Activated naive CD8-positive, alpha-beta T cell treated with anti-CD3 and anti-CD28 coated beads, Interleukin-2, amount 50 U/mL, for 24 hours (primary cell): ENCODE results near the gene NRXN2.

Experiments used
- ATAC-seq: fragments of 150-1000 bp; cut with Tn5 transposase; one replicate; pipeline ENCODE4 v1.10.0; 2021
- DNase-seq: peaks from one replicate; pipeline ENCODE4 v3.0.0; 2021
- H3K27ac Mint-ChIP-seq: one replicate; pipeline ENCODE4 v1.8.0; 2021; ENCODE audit warnings: mild to moderate bottlenecking, mixed read lengths
- H3K27me3 Mint-ChIP-seq: one replicate; pipeline ENCODE4 v1.8.0; 2021; ENCODE audit warnings: mixed read lengths
- H3K36me3 Mint-ChIP-seq: one replicate; pipeline ENCODE4 v1.8.0; 2021; ENCODE audit warnings: low read depth, mixed read lengths
- H3K4me1 Mint-ChIP-seq: one replicate; pipeline ENCODE4 v1.8.0; 2021; ENCODE audit warnings: mixed read lengths
- H3K4me3 Mint-ChIP-seq: one replicate; pipeline ENCODE4 v1.8.0; 2021; ENCODE audit warnings: mild to moderate bottlenecking, moderate library complexity, mixed read lengths
- H3K9me3 Mint-ChIP-seq: one replicate; pipeline ENCODE4 v1.8.0; 2021; ENCODE audit warnings: mixed read lengths

The NRXN2 gene

DNA sequence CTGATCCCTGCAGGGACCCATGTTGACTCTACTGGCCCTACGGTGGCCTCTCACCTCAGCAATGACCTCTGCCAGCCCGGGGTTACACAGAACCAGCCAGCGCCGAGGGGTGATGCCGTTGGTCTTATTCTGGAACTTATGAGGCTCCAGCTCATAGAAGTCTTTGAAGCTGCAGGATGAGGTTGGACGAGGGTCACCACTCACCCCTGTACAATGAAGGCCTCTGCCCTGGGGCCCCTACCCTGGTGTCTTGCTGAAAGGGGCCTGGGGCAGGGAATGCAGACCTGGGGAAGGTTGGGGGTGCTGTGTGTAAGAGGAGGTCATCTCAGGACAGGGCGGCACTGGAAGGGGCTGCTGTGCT, 30.0 kb upstream of the NRXN2 start:
- Mint-ChIP-seq H3K36me3 (no peaks in the 10 kb centered on the region), H3K27me3 (no peaks in the 10 kb centered on the region), H3K27ac (no peak overlapping the region), H3K9me3 (no peaks in the 10 kb centered on the region), H3K4me3 (no peak overlapping the region), H3K4me1 (no peaks in the 10 kb centered on the region)
- ATAC-seq = no peak
- no peak for DNase-seq

DNA sequence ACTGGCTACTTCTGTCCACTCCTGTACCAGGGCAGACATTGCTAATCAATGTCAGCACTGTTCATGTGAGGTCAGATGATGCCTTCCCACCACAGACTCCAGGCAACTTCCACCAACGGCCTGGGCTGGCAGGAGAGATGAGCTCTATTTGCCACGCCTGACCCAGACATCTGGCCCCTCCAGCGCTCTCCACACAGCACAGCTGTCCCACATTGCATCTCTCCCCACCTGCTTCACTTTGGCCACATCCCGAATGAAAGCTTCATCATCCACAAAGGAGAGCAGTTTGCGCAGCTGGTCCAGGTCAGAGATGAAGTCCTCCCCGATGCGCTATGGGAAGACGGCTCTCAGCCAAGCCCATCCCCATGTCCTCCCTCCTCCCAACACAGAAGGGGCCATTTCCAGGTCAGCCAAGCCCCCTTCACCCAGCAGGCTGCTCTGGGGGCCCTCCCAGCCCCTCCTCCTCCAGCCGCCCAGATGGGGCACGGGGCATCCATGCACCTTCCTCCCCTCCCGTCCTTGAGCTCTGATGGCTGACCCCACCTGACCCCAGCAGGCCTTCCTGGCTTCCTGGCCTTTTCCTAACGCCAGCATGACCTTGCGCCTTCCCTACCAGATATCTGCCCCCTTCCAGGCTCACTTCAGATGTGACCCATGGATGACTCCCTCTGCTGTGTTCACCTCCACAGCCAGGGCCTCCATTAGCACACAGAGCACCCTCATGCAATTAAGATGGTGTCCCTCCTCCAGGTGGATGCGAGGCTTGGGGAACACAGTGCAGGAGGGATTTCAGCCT, 29.4 kb upstream of the NRXN2 start:
- H3K4me3 Mint-ChIP-seq = no peak overlapping the region

DNA sequence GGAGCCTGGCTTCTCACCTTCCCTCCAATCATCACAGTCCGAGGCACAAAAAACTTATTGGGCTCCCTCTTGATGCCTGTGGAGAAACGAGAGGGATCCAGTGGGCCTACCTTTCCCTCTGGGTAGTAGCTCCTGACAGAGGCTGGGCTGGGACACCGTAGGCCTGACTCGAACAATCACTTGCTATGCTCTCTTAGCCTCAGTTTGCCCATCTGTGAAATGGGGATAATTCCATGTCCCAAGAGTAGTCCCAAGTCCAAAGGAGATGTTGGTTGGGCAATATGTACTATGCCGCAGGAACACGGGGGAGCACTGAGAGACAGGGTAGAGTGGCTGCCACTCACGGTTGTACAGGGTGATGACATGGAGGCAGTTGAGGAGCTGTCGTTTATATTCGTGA, 28.6 kb upstream of the NRXN2 start:
- DNase-seq (no peak), ATAC-seq (no peak)
- Mint-ChIP-seq H3K36me3 (no peaks in the 10 kb centered on the region), H3K9me3 (no peaks in the 10 kb centered on the region), H3K27me3 (no peaks in the 10 kb centered on the region), H3K4me3 (no peak overlapping the region), H3K4me1 (no peaks in the 10 kb centered on the region), H3K27ac (no peak overlapping the region)

More for the DNA sequence above, 29.4 kb upstream of the NRXN2 start:
- Mint-ChIP-seq H3K36me3 (no peaks in the 10 kb centered on the region), H3K9me3 (no peaks in the 10 kb centered on the region), H3K27me3 (no peaks in the 10 kb centered on the region), H3K4me1 (no peaks in the 10 kb centered on the region), H3K27ac (no peak overlapping the region)
- ATAC-seq (no peak), DNase-seq (no peak)

DNA sequence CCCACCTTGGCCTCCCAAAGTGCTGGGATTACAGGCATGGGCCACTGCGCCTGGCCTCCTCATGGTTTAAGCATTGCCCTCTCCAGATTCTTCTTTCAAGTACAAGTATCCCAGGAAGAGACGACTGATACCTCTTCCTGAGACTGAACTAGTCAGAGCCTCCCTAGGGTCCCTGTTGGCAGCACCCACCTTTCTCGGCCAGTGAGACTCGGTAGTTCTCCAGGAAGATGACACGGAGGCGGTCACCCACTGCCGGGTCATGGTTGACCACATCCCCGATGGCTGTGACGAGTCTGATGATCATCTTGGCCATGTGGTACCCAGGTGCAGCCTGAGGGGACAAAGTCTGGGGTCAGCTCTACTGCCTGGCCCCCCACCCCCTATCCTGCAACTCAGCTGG, 28.1 kb upstream of the NRXN2 start:
- Mint-ChIP-seq H3K4me1 (no peaks in the 10 kb centered on the region), H3K4me3 (no peak overlapping the region), H3K27me3 (no peaks in the 10 kb centered on the region), H3K9me3 (no peaks in the 10 kb centered on the region), H3K27ac (no peak overlapping the region), H3K36me3 (no peaks in the 10 kb centered on the region)
- DNase-seq = no peak
- ATAC-seq = no peak

DNA sequence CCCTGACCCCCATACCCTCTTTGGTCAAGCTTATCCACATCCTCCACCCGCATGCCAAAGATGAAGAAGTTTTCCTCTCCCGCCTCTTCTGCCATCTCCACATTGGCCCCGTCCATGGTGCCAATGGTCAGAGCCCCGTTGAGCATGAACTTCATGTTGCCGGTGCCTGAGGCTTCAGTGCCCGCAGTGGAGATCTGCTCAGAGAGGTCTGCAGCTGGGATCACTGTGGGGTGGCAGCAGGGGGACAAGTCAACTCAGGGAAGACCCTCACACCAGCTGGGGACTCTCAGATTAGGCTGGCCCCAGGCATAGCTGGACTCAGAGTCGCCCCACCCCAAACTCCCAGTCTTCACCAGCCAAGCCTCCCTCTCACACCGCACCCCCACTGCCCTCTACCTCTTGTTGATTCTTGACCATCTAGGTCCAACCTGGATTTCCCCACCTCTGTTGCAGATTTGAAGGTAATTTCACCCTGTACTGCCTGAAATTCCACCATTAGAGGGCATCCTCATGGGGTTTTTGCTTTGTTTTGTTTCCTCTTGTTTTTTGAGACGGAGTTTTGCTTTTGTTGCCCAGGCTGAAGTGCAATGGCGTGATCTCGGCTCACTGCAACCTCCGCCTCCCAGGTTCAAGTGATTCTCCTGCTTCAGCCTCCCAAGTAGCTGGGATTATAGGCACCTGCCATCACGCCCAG, 27.5 kb upstream of the NRXN2 start:
- no peaks in the 10 kb centered on the region for H3K36me3 Mint-ChIP-seq
- no peaks in the 10 kb centered on the region for H3K9me3 Mint-ChIP-seq
- no peak overlapping the region for H3K4me3 Mint-ChIP-seq
- peaks cover 3% of the 10 kb centered on the region for H3K4me1 Mint-ChIP-seq
- ATAC-seq = no peak
- DNase-seq = no peak
- H3K27ac Mint-ChIP-seq = no peak overlapping the region
- no peaks in the 10 kb centered on the region for H3K27me3 Mint-ChIP-seq

DNA sequence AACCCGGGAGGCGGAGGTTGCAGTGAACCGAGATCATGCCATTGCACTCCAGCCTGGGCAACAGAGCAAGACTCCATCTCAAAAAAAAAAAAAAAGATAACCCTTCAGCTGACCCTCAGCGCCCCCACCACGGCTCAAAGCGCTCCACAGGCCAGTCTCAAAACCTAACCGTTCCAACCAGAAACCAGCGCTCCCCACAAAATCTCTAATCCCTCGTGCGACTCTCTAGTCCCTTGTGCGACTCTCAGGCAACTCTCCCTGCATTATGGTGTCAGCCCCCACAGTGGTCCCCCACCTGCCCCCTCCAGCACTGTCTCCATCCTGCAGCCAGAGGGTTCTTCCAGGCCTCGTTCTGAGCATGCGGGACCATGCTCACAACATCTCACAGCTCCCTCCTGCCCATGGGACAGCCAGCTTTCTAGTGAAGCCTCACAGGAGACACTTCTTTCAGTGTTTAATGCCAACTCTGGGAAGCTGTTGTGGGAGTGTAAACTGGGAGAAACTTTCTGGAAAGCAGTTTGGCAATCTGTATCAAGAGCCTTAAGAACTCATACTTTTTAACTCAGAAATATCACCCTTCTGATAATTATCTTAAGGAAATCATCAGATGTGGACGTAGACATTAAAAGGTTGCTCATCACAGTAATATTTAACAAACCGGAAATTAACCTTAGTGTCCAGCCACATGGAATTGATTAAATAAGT, 25.1 kb upstream of the NRXN2 start:
- H3K4me1 Mint-ChIP-seq = peaks cover 15% of the 10 kb centered on the region
- DNase-seq (no peak), ATAC-seq (no peak)
- peaks cover 7% of the 10 kb centered on the region for H3K27me3 Mint-ChIP-seq
- no peak overlapping the region for H3K4me3 Mint-ChIP-seq
- no peak overlapping the region for H3K27ac Mint-ChIP-seq
- no peaks in the 10 kb centered on the region for H3K9me3 Mint-ChIP-seq
- no peaks in the 10 kb centered on the region for H3K36me3 Mint-ChIP-seq

DNA sequence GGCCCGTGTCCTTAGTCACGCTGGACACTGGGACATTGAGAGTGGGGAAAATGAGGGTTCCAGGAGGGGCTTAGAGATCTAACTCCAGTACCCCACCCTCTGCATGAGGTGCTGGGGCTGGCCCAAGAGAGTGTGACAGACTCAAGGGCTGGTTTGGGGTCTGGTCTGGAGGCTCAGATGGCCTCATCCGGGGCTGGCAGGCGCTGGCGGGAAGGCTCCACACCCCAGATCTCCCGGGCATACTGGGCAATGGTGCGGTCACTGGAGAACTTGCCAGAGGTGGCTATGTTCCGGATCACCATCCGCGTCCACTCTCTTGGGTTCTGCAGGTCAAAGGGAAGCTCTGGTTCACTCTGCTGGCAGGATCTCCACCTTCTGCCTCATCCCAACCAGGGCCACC, 23.5 kb upstream of the NRXN2 start:
- Mint-ChIP-seq H3K27ac (no peak overlapping the region), H3K4me3 (no peak overlapping the region)

DNA sequence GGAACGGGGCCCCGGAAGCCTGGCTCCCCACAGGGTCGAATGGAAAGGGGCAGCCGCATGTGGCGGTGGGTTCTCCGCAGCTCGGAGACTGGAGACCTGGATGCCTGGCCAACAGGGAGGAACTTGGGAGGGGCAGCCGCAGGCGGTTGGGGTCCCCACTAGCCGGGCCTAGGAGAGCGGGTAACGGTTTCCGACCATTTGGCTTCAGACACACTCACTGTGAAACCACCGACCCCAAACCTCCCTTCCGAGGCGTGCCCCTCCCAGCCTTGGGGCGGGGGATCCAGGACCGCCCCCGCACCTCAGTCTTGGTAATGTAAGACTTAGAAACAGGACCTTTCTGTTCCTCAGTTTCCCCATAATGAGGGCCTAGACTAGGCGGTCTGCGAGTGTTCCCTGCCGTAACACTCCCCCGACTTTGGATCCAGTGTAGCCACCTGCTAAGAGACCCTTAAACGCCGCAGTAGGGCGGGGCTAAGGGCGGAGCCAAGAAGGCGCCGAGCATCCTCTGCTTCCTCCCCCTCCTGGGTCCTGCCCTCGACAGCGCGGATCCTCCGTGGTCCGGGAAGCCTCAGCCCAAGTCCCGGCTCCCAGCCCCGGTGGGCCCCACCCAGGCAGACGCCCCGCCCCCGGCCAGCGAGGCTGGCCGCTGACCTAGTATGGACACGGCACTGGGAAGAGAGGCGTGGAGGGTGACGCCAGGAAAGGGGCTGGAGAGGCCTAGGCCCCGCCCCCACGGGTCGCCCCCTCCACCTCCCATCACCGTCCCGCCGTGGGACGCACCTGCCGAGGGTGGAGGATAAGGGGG, 22.7 kb upstream of the NRXN2 start:
- peak overlapping the region; percentile 76 for H3K4me3 Mint-ChIP-seq
- peak; percentile 71 for DNase-seq
- H3K4me1 Mint-ChIP-seq = peaks cover 25% of the 10 kb centered on the region
- peak overlapping the region; percentile 60 for H3K27ac Mint-ChIP-seq
- H3K9me3 Mint-ChIP-seq = no peaks in the 10 kb centered on the region
- no peaks in the 10 kb centered on the region for H3K36me3 Mint-ChIP-seq
- peak; percentile 38 for ATAC-seq
- H3K27me3 Mint-ChIP-seq = peaks cover 7% of the 10 kb centered on the region

More for the DNA sequence above, 23.5 kb upstream of the NRXN2 start:
- DNase-seq (no peak), ATAC-seq (no peak)
- no peaks in the 10 kb centered on the region for H3K36me3 Mint-ChIP-seq
- H3K4me1 Mint-ChIP-seq = peaks cover 22% of the 10 kb centered on the region
- H3K27me3 Mint-ChIP-seq = peaks cover 7% of the 10 kb centered on the region
- no peaks in the 10 kb centered on the region for H3K9me3 Mint-ChIP-seq

DNA sequence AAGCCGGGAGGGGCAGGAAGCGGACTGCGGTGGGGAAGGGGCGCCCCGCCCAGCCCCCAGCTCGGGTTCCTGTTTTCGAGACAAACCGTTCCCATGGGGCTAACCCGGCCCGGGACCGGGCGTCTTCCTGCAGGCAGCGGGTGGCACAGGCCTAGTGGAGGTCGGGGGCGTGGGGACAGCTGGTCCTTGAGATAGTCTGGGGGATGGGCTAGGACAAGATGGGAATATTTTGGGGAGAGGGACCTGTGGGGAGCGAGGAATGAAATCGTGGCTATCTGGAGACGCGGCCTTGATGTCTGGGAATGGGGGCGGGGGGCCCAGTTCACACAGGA, 22.2 kb upstream of the NRXN2 start:
- H3K36me3 Mint-ChIP-seq = no peaks in the 10 kb centered on the region
- H3K27me3 Mint-ChIP-seq = peaks cover 7% of the 10 kb centered on the region
- H3K4me1 Mint-ChIP-seq = peaks cover 25% of the 10 kb centered on the region
- peak overlapping the region; percentile 60 for H3K27ac Mint-ChIP-seq
- H3K9me3 Mint-ChIP-seq = no peaks in the 10 kb centered on the region
- DNase-seq (peak; percentile 69), ATAC-seq (peak; percentile 10)
- peak overlapping the region; percentile 76 for H3K4me3 Mint-ChIP-seq

DNA sequence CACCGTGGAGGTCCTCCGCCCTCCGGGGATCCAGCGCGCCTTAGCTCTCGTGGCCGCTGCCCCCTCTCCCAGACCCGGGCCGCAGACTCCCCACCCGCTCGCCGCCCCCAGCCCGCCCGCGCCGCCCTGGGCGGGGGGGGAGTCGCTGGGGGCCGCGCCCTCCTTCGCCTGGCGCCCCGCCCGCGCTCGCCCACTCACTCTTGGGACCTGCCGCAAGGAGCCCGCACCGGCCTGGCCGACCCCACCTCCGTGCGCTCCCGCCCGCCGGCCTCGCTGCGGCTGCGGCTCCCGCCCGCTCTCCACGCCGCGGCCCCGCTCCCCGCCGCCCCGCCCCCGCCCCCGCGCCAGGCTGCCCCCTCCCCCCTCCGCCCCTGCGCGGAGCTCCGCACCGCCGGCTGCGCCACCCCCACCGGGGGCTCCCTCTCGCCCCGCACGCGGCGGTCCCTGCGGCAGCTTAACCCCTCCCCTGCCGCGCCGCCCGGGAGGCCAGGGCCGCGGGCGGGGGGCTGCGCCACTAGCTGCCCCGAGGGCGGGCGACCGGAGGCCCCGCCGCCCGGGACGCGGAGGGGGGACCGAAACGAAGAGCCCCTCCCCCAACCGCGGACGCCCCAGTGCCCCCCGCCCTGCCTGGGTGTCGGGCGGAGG, 21.7 kb upstream of the NRXN2 start:
- Mint-ChIP-seq H3K4me3 (peak overlapping the region; percentile 78), H3K27ac (peak overlapping the region; percentile 71), H3K4me1 (peaks cover 25% of the 10 kb centered on the region), H3K9me3 (no peaks in the 10 kb centered on the region), H3K27me3 (peaks cover 7% of the 10 kb centered on the region), H3K36me3 (no peaks in the 10 kb centered on the region)
- DNase-seq (no peak), ATAC-seq (no peak)

DNA sequence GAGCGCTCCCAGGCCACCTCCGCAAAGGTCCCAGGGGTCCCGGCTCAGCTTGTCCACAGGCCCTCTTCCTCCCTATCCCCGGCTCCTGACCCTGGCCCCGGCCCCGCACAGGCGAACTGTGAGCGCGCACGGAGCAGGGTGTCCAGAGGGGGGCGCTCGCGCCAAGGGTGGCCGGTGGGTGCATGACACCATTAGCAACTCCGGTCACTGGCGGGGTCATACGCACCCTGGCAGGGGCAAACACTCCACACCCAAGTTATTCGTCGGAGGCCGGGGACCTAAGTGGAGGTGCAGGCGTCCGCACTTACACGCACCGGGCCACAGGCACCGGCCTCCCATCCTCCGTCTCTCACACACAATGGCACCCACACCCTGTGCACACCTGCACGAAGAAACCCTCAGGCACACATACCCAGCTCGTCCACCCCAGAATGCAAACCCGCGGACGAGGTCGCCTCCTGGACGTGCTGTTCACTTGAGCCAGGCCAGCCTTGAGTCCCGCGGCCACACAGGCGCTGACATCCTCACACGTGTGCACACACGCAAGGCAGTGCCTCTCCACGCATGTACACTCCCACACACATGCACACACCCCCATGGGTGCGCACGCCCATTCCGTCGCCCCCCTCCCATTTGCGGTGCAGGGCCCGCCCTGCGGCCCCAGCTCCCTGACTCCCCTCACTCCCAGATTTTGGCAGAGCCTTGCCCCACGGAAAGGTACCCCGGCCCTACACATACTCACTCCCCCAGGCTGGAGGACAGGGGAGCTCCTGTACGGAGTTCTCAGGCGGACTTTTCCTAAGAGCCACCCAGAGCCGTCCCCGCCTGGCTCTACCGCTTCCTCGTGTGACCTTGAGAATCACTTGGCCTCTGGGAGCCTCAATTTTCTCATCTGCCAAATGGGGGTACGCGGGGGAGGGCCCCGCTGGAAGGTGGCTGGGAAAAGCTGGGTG, 20.9 kb upstream of the NRXN2 start, which contains the start of gene RASGRP2:
Gene RASGRP2 (minus strand): TSS at position 552 of the 953 bp plus-strand sequence. CDS start 1,276 bp downstream, outside the sequence.
- H3K9me3 Mint-ChIP-seq = no peaks in the 10 kb centered on the region
- peaks cover 7% of the 10 kb centered on the region for H3K27me3 Mint-ChIP-seq
- H3K4me3 Mint-ChIP-seq = peak within 1 kb of the TSS; percentile 78
- no peaks in the 10 kb centered on the region for H3K36me3 Mint-ChIP-seq
- ATAC-seq (peak; percentile 44), DNase-seq (peak; percentile 90)
- H3K27ac Mint-ChIP-seq = peak within 1 kb of the TSS; percentile 71
- peaks cover 25% of the 10 kb centered on the region for H3K4me1 Mint-ChIP-seq

DNA sequence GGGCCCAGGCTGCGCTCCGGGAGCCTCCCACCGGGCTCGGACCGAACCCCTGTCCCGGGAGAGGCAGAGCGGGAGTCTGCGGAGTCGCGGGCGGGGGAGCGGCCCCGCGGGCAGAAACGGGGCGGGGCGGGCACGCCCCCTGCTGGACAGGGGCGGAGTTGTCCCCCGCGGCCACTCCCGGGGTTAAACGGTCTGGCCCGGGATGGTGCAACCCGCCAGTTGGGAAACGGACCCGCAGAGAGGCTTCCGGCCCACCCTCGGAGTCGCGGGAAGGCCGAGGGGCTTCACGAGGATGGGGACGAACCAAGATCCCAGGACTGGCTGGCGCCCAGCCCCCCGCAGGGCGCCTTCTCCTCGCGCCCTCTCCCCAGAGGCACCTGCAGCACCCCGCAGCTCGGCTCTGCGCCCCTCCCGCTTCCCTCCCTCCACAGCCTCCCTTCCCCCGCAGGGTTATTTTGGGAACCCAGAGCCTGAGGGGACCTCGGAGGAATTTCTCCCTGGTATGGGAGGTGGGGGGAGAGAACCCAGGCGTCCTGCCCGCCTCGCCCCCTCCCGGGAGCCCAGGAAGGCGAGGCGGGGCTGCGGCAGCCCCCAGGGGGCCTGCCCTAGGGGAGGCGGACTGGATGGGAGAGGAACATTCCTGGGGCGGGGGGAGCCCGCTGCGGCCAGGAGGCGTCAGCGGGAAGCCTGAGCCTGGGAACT, 20.0 kb upstream of the NRXN2 start:
- Mint-ChIP-seq H3K4me3 (no peak overlapping the region), H3K27ac (no peak overlapping the region), H3K4me1 (peaks cover 25% of the 10 kb centered on the region), H3K36me3 (no peaks in the 10 kb centered on the region), H3K9me3 (no peaks in the 10 kb centered on the region), H3K27me3 (peaks cover 7% of the 10 kb centered on the region)
- peak; percentile 85 for DNase-seq
- peak; percentile 34 for ATAC-seq
